HG02943 (cell line): ENCODE measurements around the gene DCK.

Experiments used
- ATAC-seq: cut with Tn5 transposase; IDR thresholded peaks from one replicate; pipeline ENCODE4 v1.9.1; 2021; ENCODE audit warnings: mild to moderate bottlenecking, low read depth, moderate library complexity; ENCODE audit not compliant: unreplicated experiment

The DCK gene

DNA sequence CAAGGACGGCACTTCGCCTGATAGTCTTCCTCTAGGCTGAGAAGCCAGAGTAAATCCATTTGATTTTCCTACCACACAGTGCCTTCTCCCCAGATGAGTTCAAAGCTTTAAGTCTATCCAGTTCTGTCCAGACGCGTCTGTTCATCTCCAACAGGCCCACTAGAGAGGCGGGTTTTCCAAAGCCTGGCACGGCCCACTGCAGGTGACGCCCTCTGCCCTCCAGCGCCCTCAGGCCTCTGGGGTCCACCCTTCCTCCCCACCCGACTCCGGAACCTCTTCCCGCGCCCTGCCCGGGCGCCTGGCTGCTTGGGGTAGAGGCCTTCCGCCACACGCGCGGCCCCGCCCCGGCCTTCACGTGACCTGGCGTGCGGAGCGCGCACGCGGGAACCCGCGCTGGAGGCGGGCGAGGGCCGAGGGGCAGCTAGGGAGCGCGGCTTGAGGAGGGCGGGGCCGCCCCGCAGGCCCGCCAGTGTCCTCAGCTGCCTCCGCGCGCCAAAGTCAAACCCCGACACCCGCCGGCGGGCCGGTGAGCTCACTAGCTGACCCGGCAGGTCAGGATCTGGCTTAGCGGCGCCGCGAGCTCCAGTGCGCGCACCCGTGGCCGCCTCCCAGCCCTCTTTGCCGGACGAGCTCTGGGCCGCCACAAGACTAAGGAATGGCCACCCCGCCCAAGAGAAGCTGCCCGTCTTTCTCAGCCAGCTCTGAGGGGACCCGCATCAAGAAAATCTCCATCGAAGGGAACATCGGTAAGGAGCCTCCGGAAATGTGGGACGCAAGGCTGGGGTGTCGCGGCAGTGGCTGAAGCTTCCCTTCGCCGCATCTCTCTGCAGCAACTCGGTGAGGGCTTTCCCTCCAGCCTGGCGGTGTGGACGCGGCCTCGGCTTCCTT, at the start of gene DCK:
Gene DCK, plus strand, starts transcription at position 469 of the 888 bp plus-strand sequence. Its CDS starts 187 bp downstream, at position 656.
- peak; percentile 77 for ATAC-seq

- ATAC-seq = no peak
These were observed 48.4 kb upstream of the DCK start for GRCh38 chr4:70945046-70945445.

GRCh38 chr4:70945452-70946055, 47.9 kb upstream of the DCK start:
- no peak for ATAC-seq

- ATAC-seq = no peak
These were observed 46.5 kb upstream of the DCK start for GRCh38 chr4:70946939-70947338.

- no peak for ATAC-seq
These were observed 44.7 kb upstream of the DCK start for GRCh38 chr4:70948665-70949260.

- no peak for ATAC-seq
These were observed 39.4 kb upstream of the DCK start for GRCh38 chr4:70954032-70954431.

GRCh38 chr4:70956549-70957210, 36.8 kb upstream of the DCK start:
- no peak for ATAC-seq

GRCh38 chr4:70958681-70959080, 34.8 kb upstream of the DCK start:
- ATAC-seq = no peak

DNA sequence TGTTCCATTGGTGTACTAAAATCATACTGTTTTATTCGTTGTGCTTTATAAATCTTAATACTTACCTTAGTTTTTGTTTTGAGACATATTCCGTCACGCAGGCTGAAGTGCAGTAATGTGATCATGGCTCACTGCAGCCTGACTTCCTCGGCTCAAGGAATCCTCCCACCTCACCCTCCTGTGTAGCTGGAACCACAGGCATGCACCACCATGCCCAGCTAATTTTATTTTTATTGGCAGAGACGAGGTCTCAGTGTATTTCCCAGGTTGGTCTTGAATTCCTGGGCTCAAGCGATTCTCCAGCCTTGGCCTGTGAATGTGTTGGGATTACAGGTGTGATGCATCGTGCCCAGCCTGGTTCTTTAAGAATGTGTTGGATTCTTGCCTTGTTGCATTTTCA, 24.4 kb upstream of the DCK start:
- ATAC-seq = no peak

DNA sequence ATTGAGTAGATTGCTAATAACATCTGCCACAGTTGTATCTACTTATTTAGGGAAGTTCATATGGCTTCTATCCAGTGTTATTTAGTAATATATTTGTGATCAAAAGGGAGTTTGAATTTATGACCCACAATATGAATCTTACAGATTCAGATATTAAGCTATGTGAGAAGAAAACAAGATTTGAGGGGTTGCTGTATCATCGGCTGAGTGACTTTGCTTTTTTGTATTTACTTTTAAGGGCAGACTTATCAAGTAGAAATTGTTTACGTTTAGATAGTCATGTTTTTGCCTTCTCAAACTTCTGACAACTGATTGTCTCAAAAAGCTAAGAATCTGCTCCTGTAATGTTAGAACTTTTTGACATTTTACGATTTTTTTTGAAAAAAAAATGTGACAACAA, 17.2 kb upstream of the DCK start:
- ATAC-seq = no peak

- no peak for ATAC-seq
These were observed 13.9 kb upstream of the DCK start for GRCh38 chr4:70979445-70980008.

- no peak for ATAC-seq
These were observed 13.3 kb upstream of the DCK start for GRCh38 chr4:70980196-70980595.

GRCh38 chr4:70984106-70984505, 9.3 kb upstream of the DCK start:
- no peak for ATAC-seq

DNA sequence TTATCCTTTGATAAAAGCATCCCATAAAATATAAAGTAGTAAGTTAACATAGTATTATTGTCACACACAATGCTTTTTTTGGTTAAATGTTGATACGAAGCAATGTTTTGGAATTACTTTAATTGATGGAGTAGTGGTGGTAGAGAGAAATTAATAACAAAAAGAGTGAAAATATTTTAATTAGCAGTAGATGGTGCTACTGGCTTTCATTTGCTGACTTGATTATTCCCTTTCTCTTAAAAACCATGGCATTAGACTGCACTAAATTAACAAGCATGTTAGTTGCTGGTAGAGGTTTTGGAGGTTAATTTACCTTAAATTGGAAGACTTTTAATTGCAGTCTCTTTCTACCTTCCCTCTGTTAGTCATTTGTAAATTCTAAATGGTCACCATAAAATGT, 8.9 kb upstream of the DCK start:
- no peak for ATAC-seq

DNA sequence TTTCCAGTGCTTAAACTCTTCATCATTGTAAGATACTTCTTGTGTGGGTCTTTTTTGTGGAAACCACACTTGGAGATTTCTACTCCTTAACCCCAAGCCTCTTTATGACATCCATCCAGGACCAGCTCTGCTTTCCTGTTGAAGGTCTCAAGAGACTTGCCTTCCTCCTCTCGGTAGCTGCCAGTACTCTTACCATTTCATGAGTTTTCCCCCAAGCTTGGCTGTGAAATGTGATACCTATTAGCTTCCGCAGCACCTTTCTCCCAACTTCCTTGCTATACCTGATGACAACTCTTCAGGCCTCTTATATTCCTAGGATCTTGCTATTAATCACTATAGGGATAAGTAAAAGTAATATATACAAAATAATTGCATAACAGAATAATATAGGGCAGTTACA, 1.9 kb upstream of the DCK start:
- no peak for ATAC-seq

- no peak for ATAC-seq
These were observed 1.0 kb upstream of the DCK start for GRCh38 chr4:70992391-70992881.

DNA sequence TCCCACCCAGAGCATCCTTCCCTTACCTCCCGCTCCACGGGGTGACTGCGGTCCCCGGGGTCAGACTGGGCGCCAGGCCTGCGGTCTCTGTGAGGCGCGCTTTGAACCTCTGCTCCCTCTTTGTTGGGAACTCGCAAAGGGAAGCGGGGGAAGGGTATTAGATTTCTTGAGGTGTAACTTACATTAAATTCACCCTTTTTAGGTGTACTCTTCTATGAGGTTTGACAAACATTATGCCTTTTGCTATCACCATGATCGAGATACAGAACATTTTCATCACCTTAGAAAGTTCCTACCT, 569 bp downstream of the DCK start:
- ATAC-seq = no peak

DNA sequence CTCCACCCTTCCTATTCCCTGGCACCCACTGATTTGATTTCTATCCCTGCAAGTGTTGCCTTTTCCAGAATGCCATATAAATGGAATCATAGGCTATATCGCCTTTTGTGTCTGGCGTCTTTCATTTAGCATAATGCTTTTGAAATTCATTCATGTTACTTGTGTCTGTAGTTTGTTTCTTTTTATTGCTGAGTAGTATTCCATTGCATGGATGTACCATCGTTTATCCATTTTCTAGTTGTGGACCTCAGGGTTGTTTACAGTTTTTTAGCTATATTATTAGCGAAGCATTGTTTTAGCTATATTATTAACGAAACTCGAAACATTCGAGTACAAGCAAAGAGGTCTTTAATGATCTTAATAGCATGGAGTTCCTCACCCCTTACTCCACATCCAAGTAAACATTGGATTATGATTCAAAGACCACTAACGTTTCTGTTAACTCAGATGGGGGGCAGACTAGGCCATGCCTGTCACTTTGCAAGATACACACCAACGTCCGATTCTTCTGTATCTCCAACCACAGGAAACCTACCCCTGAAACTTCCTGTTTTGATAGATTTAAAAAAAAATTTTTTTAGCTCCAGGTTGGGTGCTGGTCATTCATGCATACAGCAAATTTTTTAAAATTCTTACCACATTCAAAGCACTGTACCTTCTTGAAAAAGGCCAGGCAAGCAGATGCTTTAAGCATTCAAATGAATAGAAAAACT, 1.1 kb downstream of the DCK start:
- ATAC-seq = peak; percentile 40

DNA sequence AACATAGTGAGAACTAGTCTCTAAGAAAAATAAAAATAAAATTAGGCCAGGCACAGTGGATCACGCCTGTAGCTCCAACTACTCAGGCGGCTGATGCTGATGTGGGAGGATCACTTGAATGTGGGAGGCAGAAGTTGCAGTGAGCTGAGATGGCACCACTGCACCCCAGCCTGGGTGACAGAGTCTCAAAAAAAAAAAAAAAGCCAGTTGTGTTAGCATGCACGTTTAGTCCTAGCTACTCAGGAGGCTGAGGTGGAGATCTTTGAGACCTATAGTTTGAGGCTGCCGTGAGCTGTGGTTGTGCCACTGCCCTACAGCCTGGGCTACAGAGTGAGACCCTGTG, 2.5 kb downstream of the DCK start:
- no peak for ATAC-seq

DNA sequence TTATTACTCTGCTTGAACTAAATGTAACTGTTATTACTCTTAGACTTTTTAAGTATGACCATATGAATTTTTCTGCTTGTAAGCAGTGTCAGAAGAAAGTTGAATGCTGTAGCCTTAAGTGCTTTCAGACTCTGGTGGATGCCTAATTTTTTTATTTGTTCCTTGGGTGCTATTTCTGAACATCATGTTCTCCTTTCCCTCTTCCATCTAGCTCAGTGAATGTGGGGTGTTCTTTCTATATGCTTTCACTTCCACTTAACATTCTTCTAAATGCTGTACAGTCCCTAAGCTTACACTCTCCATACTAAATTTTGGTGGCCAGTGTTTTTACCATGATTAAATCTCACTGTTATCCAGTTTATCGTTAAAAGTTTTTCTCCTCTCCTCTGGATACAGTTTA, 3.6 kb downstream of the DCK start:
- ATAC-seq = no peak
